ENCODE results near the gene VSTM5. TPM values are rescaled to one million over a fixed set of nuclear protein-coding genes. Genes with fewer than 3 reads are reported as not detected.

VSTM5 gene
- 0.39 and 0.86 TPM in 2 replicates for total RNA-seq

DNA sequence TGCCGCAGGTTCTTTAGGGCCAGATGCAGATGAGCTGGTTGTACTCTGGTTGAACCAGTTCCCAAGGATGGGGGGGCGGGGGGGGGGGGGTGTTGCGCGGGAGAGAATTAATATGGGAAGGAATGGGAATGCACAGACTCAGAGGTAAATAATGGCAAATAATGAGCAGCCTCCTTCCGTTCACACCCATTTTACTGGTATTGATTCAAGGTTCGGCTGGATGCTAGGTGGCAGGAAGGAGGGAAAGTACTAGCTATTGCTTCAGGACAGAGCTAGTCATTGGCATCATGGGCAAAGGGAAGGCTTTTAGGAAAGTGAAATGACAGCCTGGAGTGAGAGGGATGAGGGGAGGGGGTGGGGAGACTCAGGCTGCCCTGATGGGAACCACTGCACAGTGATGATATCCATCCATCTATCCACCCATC is at the start of gene VSTM5:
TSS of gene VSTM5 (minus strand) at position 25 of the 425 bp plus-strand sequence. CDS start 116 bp downstream, outside the sequence.

GRCh38 chr11:93784145-93784934 is 66.1 kb downstream of the VSTM5 start, which contains the start of gene MED17:
TSS of gene MED17 (plus strand) at chr11:93784282. CDS start at chr11:93784514, 232 bp downstream.

Small RNA genes within 50 kb of the gene (small RNA-seq; reads per million reads assigned to genes)
- not detected for gene RF00019

Other genes with a start within 250 kb of the VSTM5 start
- 31.0 and 33.7 TPM in 2 replicates for gene CEP295, start 188.9 kb downstream of the VSTM5 start, total RNA-seq
- 178 and 254 TPM in 2 replicates for gene TAF1D, start 109.1 kb downstream of the VSTM5 start, total RNA-seq
- gene C11orf54, start 108.9 kb downstream of the VSTM5 start, total RNA-seq, result 28.2 and 40.1 TPM in 2 replicates
- gene MED17, start 66.3 kb downstream of the VSTM5 start, total RNA-seq, result 34.6 and 36.8 TPM in 2 replicates
- not detected in 2 replicates for gene HEPHL1, start 170.7 kb upstream of the VSTM5 start, total RNA-seq

Measured in articular chondrocyte of knee joint (primary cell).